H1 (cell line): ENCODE measurements around the gene SH3YL1. TPM values are rescaled to one million over a fixed set of nuclear protein-coding genes. Genes with fewer than 3 reads are reported as not detected.

Source experiments
- CTCF ChIA-PET: fragments of 300-600 bp; sonication (Branson Sonifier 250); formaldehyde crosslinking; loops from one replicate; lab custom pipeline; 2021; ENCODE audit not compliant: partially characterized antibody; lab: Charles Lee
- POLR2A ChIA-PET: fragments of 300-600 bp; sonication (Branson Sonifier 250); formaldehyde crosslinking; loops from one replicate; lab custom pipeline; 2021; ENCODE audit warnings: inconsistent platforms; ENCODE audit not compliant: partially characterized antibody; lab: Charles Lee
- DNase-seq, 2 experiments: peaks; one replicate each; pipeline versions ENCODE4 v3.0.0 to v3.0.0-alpha.2; 2010 to 2022; ENCODE audit warnings: low spot score in 2 of 2, low read depth in 1 of 2, mixed read lengths in 1 of 2
- FAIRE-seq: peaks from 2 replicates; lab custom pipeline; 2011; peaks lifted over from hg19 to GRCh38; lab: Jason Lieb, UNC
- H2AFZ ChIP-seq: 2 replicates; pipeline ENCODE4 v1.8.1; 2012; ENCODE audit warnings: low read length, inconsistent platforms
- H2AK5ac ChIP-seq: 2 replicates; pipeline ENCODE4 v1.6.1; 2013; ENCODE audit warnings: low read depth, low read length
- H2BK120ac ChIP-seq: replicated peaks from 2 replicates; pipeline ENCODE3; 2013; ENCODE audit warnings: low read depth, low read length, inconsistent platforms
- H2BK12ac ChIP-seq: 2 replicates; pipeline ENCODE4 v1.6.1; 2013; ENCODE audit warnings: low read depth, low read length
- H2BK15ac ChIP-seq: 2 replicates; pipeline ENCODE4 v1.6.1; 2013; ENCODE audit warnings: low read length
- H2BK20ac ChIP-seq: 2 replicates; pipeline ENCODE4 v1.6.1; 2013; ENCODE audit warnings: low read length
- H2BK5ac ChIP-seq: 2 replicates; pipeline ENCODE4 v1.6.1; 2013; ENCODE audit warnings: low read depth, low read length
- H3K14ac ChIP-seq: 2 replicates; pipeline ENCODE4 v1.6.1; 2013; ENCODE audit warnings: inconsistent platforms; ENCODE audit not compliant: insufficient read length
- H3K18ac ChIP-seq: 2 replicates; pipeline ENCODE4 v1.6.1; 2013; ENCODE audit warnings: low read length; ENCODE audit errors: extremely low read depth
- H3K23ac ChIP-seq: 2 replicates; pipeline ENCODE4 v1.6.1; 2013; ENCODE audit warnings: inconsistent platforms; ENCODE audit not compliant: insufficient read length
- H3K23me2 ChIP-seq: 2 replicates; pipeline ENCODE4 v1.6.1; 2013; ENCODE audit warnings: low read depth, low read length
- H3K27ac ChIP-seq: 2 replicates; pipeline ENCODE4 v1.6.1; 2011; ENCODE audit warnings: low read depth, low read length, inconsistent platforms
- H3K27me3 ChIP-seq, 4 experiments: replicated peaks in 1 of 4; 1 replicate in 1 of 4; 2 replicates in 3 of 4; pipeline versions ENCODE4 v1.6.1 to v1.8.1; 2011 to 2013; ENCODE audit warnings: low read length in 3 of 4, mild to moderate bottlenecking in 3 of 4, inconsistent platforms in 2 of 4, mixed read lengths in 2 of 4, moderate library complexity in 1 of 4; ENCODE audit not compliant: control insufficient read depth in 3 of 4, insufficient read depth in 3 of 4; ENCODE audit errors: extremely low read depth in 1 of 4
- H3K36me3 ChIP-seq, 4 experiments: 2 replicates each; pipeline versions ENCODE4 v1.6.1 to v1.8.1; 2011 to 2013; ENCODE audit warnings: mild to moderate bottlenecking in 4 of 4, low read length in 3 of 4, moderate library complexity in 2 of 4, control low read depth in 1 of 4, inconsistent platforms in 1 of 4; ENCODE audit not compliant: insufficient read depth in 4 of 4, control insufficient read depth in 2 of 4
- H3K4ac ChIP-seq: replicated peaks from 2 replicates; pipeline ENCODE3; 2013; ENCODE audit warnings: low read length, low read depth, mixed read lengths, inconsistent platforms; ENCODE audit not compliant: insufficient read length
- H3K4me1 ChIP-seq, 4 experiments: replicated peaks in 1 of 4; 1 replicate in 1 of 4; 2 replicates in 3 of 4; pipeline versions ENCODE4 v1.6.1 to v1.8.1; 2011 to 2013; ENCODE audit warnings: low read length in 3 of 4, inconsistent platforms in 2 of 4, mixed read lengths in 1 of 4; ENCODE audit not compliant: insufficient read depth in 4 of 4, control insufficient read depth in 3 of 4
- H3K4me2 ChIP-seq, 2 experiments: 2 replicates each; pipeline versions ENCODE4 v1.6.1 to v1.8.1; 2011 to 2013; ENCODE audit warnings: low read depth in 2 of 2, low read length in 2 of 2, control low read depth in 1 of 2, inconsistent platforms in 1 of 2, mild to moderate bottlenecking in 1 of 2; ENCODE audit not compliant: insufficient read depth in 1 of 2
- H3K4me3 ChIP-seq, 4 experiments: fragments of 200-600, 300-600 bp in 1 of 4; sonication (generic), shearing (Covaris generic), sonication (Bioruptor Twin) in 1 of 4; 2 replicates each; pipeline versions ENCODE4 v1.5.1 to v1.8.1; 2011 to 2016; ENCODE audit warnings: low read length in 4 of 4, low read depth in 3 of 4, control low read depth in 2 of 4, inconsistent platforms in 2 of 4, mild to moderate bottlenecking in 2 of 4, mixed read lengths in 1 of 4, moderate library complexity in 1 of 4; ENCODE audit not compliant: insufficient read depth in 2 of 4; ENCODE audit errors: extremely low read depth in 1 of 4
- H3K56ac ChIP-seq: replicated peaks from 2 replicates; pipeline ENCODE3; 2013; ENCODE audit warnings: low read depth, mild to moderate bottlenecking, mixed read lengths, low read length, inconsistent platforms; ENCODE audit not compliant: insufficient read length
- H3K79me1 ChIP-seq: 2 replicates; pipeline ENCODE4 v1.6.1; 2013; ENCODE audit warnings: low read depth, low read length, control low read depth
- H3K79me2 ChIP-seq, 2 experiments: 2 replicates each; pipeline versions ENCODE4 v1.6.1 to v1.8.1; 2012 to 2013; ENCODE audit warnings: low read length in 2 of 2, mild to moderate bottlenecking in 2 of 2, inconsistent platforms in 1 of 2; ENCODE audit not compliant: insufficient read depth in 2 of 2, control insufficient read depth in 1 of 2
- H3K9ac ChIP-seq, 4 experiments: replicated peaks in 1 of 4; 1 replicate in 1 of 4; 2 replicates in 3 of 4; pipeline versions ENCODE4 v1.6.1 to v1.8.1; 2011 to 2013; ENCODE audit warnings: low read depth in 3 of 4, low read length in 3 of 4, control low read depth in 2 of 4, mild to moderate bottlenecking in 2 of 4, moderate library complexity in 2 of 4, inconsistent platforms in 1 of 4; ENCODE audit errors: extremely low read depth in 1 of 4
- H3K9me3 ChIP-seq, 2 experiments: 2 replicates each; pipeline versions ENCODE4 v1.6.1 to v1.8.1; 2012 to 2013; ENCODE audit warnings: mild to moderate bottlenecking in 2 of 2, moderate library complexity in 2 of 2, control low read depth in 1 of 2, inconsistent platforms in 1 of 2, low read depth in 1 of 2, low read length in 1 of 2, mixed read lengths in 1 of 2; ENCODE audit not compliant: insufficient read depth in 2 of 2
- H4K20me1 ChIP-seq, 2 experiments: replicated peaks in 1 of 2; 2 replicates each; pipeline versions ENCODE3 to v1.8.1; 2011 to 2013; ENCODE audit warnings: inconsistent platforms in 2 of 2, low read length in 2 of 2, mild to moderate bottlenecking in 1 of 2; ENCODE audit not compliant: insufficient read depth in 2 of 2, control insufficient read depth in 1 of 2
- H4K5ac ChIP-seq: 2 replicates; pipeline ENCODE4 v1.6.1; 2013; ENCODE audit warnings: low read length, low read depth, mixed read lengths, inconsistent platforms; ENCODE audit not compliant: insufficient read length
- H4K8ac ChIP-seq: 2 replicates; pipeline ENCODE4 v1.8.0; 2013; ENCODE audit warnings: mild to moderate bottlenecking, moderate library complexity, low read length, inconsistent platforms; ENCODE audit not compliant: insufficient read depth; ENCODE audit errors: extremely low read depth
- H4K91ac ChIP-seq: replicated peaks from 2 replicates; pipeline ENCODE3; 2013; ENCODE audit warnings: low read length, mixed read lengths, inconsistent platforms; ENCODE audit not compliant: insufficient read length
- ASH2L ChIP-seq: fragments of 200-600, 300-600 bp; sonication (generic); IDR thresholded peaks from one replicate; pipeline ENCODE4 v1.7.1; 2017; ENCODE audit warnings: low read length
- EGR1 ChIP-seq: IDR thresholded peaks from 2 replicates; pipeline ENCODE4 v1.6.1; 2011; ENCODE audit warnings: low read depth, low read length, borderline replicate concordance
- HDAC2 ChIP-seq, 2 experiments: fragments of 300-600 bp in 1 of 2; sonication (generic) in 1 of 2; IDR thresholded peaks; 2 replicates each; pipeline ENCODE4 v1.6.1; 2011 to 2012; ENCODE audit warnings: low read depth in 2 of 2, low read length in 2 of 2, mild to moderate bottlenecking in 2 of 2, moderate library complexity in 2 of 2, borderline replicate concordance in 1 of 2, inconsistent platforms in 1 of 2
- HDAC6 ChIP-seq: IDR thresholded peaks from one replicate; pipeline ENCODE4 v1.7.1; 2012; ENCODE audit warnings: low read depth, mild to moderate bottlenecking, inconsistent platforms, low read length, moderate library complexity
- JUN ChIP-seq: IDR thresholded peaks from 2 replicates; pipeline ENCODE4 v1.6.1; 2011; ENCODE audit warnings: low read depth, mild to moderate bottlenecking, improper control_type of control experiment, low read length
- NRF1 ChIP-seq: IDR thresholded peaks from 2 replicates; pipeline ENCODE4 v1.6.1; 2011; ENCODE audit warnings: mild to moderate bottlenecking, low read depth, low read length, improper control_type of control experiment
- PHF8 ChIP-seq: fragments of 200-600 bp; sonication (generic); conservative IDR thresholded peaks from 2 replicates; pipeline ENCODE4 v1.7.1; 2012; ENCODE audit warnings: low read depth, mild to moderate bottlenecking, inconsistent platforms, low read length, moderate library complexity
- RXRA ChIP-seq: IDR thresholded peaks from 2 replicates; pipeline ENCODE4 v1.6.1; 2011; ENCODE audit warnings: low read depth, mild to moderate bottlenecking, low read length, moderate library complexity; ENCODE audit not compliant: insufficient read depth
- WGBS, 2 experiments: shearing (Covaris generic) in 1 of 2; methylation state at CpG; one replicate each; pipeline versions ENCODE4 v1.1.6 to v1.1.7; 2013 to 2015; ENCODE audit warnings: low lambda C conversion rate in 2 of 2, mixed read lengths in 2 of 2, inconsistent platforms in 1 of 2, low coverage in 1 of 2, missing lambda C conversion rate in 1 of 2; ENCODE audit not compliant: insufficient replicate concordance in 2 of 2, insufficient coverage in 1 of 2, insufficient read length in 1 of 2; ENCODE audit errors: extremely low coverage in 1 of 2, missing lambda C conversion rate in 1 of 2; 5-methylcytosine and 5-hydroxymethylcytosine counted together
- polyA plus RNA-seq, 7 experiments: library from polyadenylated mRNA; depleted of rRNA in 3 of 7; stranded (reverse) in 5 of 7; unstranded in 2 of 7; fragments of >200 nt in 5 of 7; fragments of 200-250 nt in 2 of 7; gene quantifications; 1 replicate in 5 of 7; 2 replicates in 1 of 7; 4 replicates in 1 of 7; pipeline versions ENCODE4 v1.2.1 to v1.2.3, GENCODE V29; 2011 to 2013; ENCODE audit warnings: missing spikeins in 2 of 7, mixed read lengths in 2 of 7
- total RNA-seq: library from RNA; stranded (reverse); fragmentation: NEBNext Ultra II Directional; extraction: Animal tissue kit (Norgen Biotek cat#: 25700); gene quantifications from 2 replicates; pipeline ENCODE4 v1.2.1, GENCODE V29; 2021

SH3YL1 gene
- total and polyA plus RNA-seq, 2 of the 8 experiments (the other 6 are each of a cell fraction or from before 2014, with no cell fraction given), result 13.6 to 37.2 TPM

- ChIA-PET CTCF (interaction anchor here (1.0 to 1.7 kb wide), 2 partner anchors 26 to 73 kb away, joined by 3 to 5 read pairs; no protein-coding TSS in a partner anchor), POLR2A (no interaction called here)
- H3K4ac ChIP-seq, result no peak overlapping the region
- FAIRE-seq, result no peak
- no peak overlapping the region for H4K91ac ChIP-seq
- H2AFZ ChIP-seq, result peak overlapping the region; percentile 81; the same call in 1 of the 2 replicates
- H3K4me2 ChIP-seq, result no peak overlapping the region
- H2BK120ac ChIP-seq, result no peak overlapping the region
- no peak overlapping the region for H2BK12ac ChIP-seq
- TF ChIP-seq PHF8, result no peak
- no peak for TF ChIP-seq NRF1
- no peak for TF ChIP-seq HDAC2 (IDR thresholded peaks at IDR 0.05; ENCODE audit: borderline replicate concordance in 1 of 2, low read depth in 2 of 2, low read length in 2 of 2)
- no peak for TF ChIP-seq EGR1
- no peak for TF ChIP-seq ASH2L
- no peak for TF ChIP-seq HDAC6
- TF ChIP-seq JUN, result no peak
- TF ChIP-seq RXRA, result no peak
- H4K5ac ChIP-seq, result no peak overlapping the region
- no peak overlapping the region for H2AK5ac ChIP-seq
- H3K27me3 ChIP-seq, result no peaks in the 10 kb centered on the region
- no peaks in the 10 kb centered on the region for H4K20me1 ChIP-seq
- H3K9ac ChIP-seq, result no peak overlapping the region
- no peaks in the 10 kb centered on the region for H3K79me2 ChIP-seq
- H3K14ac ChIP-seq, result no peak overlapping the region
- H3K56ac ChIP-seq, result no peak overlapping the region
- no peak overlapping the region for H3K27ac ChIP-seq
- no peak overlapping the region for H3K4me3 ChIP-seq
- no peak overlapping the region for H2BK20ac ChIP-seq
- no peaks in the 10 kb centered on the region for H3K36me3 ChIP-seq
- DNase-seq, result no peak
- H3K23me2 ChIP-seq, result no peaks in the 10 kb centered on the region; the same call in 1 of the 2 replicates
- no peak overlapping the region for H3K23ac ChIP-seq
- no peak overlapping the region for H2BK5ac ChIP-seq
- H3K9me3 ChIP-seq, result no peaks in the 10 kb centered on the region
- H3K79me1 ChIP-seq, result no peaks in the 10 kb centered on the region
- peaks cover 0 to 2% (median 0%) of the 10 kb centered on the region in 4 experiments; a peak in 1 of 7 replicates for H3K4me1 ChIP-seq
- H3K18ac ChIP-seq, result no peak overlapping the region
- H2BK15ac ChIP-seq, result no peak overlapping the region
- H4K8ac ChIP-seq, result no peak overlapping the region
- WGBS, 2 experiments, result 93% methylated on average over 6 of the region's 6 CpGs; no CpG with 5 or more reads in 1 of the 2 experiments
These were observed 60.9 kb downstream of the SH3YL1 start for GRCh38 chr2:202945-203344.
